Stimulated activated CD8-positive, alpha-beta memory T cell treated with anti-CD3 and anti-CD28 coated beads, Interleukin-7, amount 100 ng/mL, for 1 hour (primary cell): ENCODE data around the gene CDYL.
"Not testable (repeated sequence)": the region's sequence is repeated elsewhere in the genome, so short reads cannot be mapped to it uniquely, and the experiment has no call there.

Experiments
- DNase-seq, 2 donors: peaks; one replicate each; pipeline ENCODE4 v3.0.0-alpha.2; 2020; ENCODE audit warnings: low read depth in 2 of 2

CDYL gene

DNA sequence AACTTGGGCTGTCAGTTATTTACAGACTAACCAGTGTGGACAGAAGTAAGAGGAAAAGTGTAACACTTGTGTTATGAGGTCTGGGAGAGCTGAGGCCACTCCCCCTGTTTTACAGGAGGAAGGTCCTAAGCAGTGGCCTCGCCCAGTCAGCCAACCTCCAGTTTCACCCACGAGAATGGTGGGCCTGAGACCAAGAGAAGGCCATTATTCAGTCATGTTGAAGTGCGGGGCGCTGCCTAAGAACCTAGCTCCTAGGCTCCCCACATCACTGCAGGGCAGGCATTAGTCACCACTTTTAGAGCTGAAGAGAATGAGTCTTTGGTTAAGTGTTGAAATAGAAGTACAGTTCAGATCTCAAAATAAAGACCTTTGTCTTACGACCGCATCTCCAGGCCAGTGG lies 27.9 kb downstream of the CDYL start:
- DNase-seq = no peak

DNA sequence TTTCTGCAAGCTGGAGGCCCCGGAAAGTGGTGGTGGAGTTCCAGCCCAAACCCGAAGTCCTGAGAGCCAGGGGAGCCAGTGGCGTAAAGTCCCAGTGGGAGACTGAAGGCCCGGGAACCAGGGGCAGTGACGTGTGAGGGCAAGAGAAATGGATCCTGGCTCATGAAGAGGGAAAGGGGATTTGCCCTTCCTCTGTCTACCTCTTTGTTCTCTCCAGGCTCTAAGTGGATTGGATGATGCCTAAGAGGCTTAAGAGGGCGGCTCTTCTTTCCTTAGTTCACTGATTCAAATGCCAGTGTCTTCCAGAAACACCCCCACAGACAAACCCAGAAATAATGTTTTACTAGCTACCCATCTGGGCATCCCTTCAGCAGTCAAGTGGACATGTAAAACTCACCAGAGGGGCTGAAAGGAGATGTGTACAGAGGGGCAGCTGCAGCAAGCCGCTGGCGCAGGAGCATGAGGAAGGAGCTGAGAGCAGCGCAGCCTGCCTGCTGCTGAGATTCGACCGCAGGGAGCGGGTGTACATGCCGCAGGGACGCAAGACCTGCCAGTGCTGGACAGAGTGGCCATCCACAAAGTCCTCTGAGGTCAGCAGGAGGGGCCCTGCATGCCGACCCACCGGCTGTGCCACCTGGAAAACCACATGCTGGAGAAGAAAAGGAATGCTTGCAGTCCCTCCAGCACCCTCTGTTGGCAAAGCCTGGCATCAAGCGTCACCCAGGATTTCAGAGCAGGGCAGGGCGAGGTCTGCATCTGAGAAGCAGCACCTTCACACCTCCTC lies 29.5 kb downstream of the CDYL start:
- DNase-seq = no peak

DNA sequence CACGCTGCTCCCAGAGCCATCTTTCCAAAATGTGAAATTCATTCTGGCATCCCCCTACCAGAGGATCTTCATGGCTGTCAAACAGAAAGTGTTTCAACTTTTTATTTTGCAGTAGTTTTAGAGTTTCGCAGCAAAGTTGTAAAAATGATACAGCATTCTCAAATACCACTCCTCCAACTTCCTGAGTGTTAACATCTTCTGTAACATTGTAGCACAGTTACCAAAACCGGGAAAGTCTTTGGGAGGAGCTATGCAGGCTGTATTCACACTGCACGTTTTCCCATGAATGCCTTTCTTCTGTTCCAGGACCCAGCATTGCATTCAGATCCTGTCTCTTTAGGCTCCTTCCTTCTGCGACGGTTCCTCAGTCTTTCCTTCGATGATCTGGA lies 30.1 kb downstream of the CDYL start:
- DNase-seq = no peak

DNA sequence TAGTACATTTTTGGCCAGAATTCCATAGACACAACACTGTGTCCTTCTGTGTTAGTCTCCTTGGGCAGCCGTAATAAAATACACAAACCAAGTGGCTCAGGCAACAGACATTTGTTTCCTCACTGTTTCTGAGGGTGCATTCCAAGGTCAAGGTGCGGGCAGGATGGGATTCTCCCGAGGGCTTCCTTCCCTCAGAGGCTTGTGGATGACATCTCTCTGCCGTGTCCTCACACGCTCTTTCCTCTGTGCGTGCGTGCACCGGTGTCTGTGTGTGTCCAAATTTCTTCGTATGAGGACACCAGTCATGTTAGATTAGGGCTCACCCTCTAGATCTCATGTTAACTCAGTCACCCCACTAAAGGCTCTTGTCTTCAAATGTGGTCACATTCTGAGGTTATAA lies 30.6 kb downstream of the CDYL start:
- no peak for DNase-seq

DNA sequence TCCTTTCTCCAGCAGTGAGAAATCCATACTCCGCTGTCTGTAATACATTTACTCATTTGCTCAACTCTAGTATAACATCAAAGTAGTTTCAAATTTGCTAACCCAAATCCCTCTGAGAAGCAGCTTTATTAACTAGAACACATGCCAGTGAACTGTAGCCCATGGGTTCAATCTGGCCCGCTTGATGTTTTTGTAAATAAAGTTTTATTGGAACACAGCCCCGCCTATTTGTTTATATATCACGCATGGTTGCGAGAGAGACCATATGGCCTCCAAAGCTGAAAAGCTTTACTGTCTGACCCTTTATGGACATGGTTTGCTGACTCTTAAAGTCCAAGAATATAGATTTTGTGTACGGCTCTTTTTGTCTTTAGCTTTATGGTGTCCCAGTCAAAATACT lies 32.2 kb downstream of the CDYL start:
- DNase-seq = no peak

DNA sequence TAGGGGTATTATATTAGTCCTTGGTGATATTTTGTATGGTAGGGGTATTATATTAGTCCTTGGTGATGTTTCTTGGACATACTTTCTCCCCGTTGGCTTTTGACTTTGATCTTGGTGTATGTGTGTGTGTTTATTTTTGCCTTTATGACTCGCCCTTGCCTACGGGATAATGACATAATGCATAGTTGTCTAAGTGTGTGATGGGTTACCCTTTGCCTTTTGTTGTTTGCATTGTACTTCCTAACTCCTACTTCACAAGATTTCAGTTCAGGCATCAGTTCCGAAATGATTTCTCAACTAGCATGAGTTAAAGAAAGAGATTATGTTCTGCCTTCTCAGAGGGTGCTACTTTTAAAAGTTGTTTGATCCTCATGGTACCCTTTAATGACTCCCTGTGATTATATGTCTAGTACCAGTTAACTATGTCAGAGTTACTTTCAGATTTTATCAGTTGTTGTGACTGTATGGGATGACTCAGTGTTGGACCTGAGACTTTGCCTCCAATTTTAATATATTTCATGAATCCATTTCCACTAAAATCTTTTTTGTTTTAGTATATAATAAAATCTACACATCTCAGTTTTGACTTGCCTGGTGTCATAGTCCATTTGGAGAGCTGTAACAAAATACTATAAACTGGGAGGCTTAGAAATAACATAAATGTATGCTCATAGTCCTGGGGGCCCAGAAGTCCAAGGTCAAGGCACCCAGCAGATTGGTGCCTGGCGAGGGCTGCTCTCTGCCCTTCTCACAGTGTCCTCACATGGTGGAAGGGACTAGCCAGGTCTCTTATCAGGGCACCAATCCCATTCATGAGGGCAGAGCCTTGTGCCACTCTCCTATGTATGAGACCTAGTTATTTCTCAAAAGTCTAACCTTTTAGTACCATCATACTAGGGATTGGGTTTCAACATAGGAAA lies 34.1 kb downstream of the CDYL start:
- no peak for DNase-seq

DNA sequence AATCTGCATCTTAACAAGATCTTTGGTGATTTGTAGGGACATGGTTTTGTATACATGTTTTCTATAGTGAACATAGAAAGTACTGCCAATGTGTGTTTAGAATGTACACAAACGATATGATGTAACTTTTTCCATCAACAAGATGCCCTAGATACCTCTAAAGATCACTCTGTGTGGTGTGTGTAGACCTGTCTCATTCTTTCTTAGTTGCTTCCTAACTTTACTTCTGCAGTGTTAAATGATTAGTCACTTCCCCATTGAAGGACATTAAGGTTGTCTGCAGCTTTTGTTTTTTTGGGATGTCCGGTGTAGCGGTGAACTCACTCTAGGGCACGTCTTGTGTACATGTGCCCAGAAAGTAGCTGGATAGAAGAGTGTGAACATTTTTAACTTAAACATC lies 35.9 kb downstream of the CDYL start:
- no peak for DNase-seq

DNA sequence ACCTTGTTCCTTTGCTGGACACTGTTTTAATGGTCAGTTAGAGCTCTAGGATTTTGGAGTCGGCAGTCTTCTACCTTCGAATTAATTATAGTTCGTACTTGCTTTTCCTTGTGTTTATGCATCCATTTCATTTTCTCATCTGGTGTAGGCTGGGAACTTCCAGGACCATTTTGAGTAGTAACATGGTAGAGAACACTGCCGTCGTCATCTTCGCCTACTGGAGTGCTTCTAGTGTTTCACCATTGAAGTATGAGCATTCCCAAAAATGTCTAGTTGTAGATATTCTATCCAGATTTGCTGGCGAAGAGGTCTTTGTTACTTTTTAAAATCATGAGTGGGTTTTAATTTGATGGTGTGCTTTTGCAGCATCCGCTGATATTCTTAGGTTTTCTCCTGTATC lies 36.9 kb downstream of the CDYL start:
- no peak for DNase-seq

DNA sequence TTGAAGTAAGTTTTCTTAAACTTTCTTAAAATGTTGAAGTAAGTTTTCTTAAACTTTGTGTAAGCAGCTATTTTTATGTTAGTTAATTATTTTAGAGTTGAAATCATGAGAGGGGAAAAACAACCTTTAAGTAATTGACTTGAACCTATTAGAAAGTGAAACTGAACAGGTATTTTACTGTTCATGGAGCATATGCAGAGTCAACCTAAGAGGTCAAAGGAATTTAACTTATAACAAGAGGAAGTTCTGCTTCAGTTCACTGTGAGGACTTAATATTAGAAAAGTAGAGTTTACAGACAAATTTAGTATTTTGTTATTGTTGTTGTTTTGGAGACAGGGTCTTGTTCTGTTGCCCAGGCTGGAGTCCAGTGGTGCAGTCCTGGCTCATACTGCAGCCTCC lies 38.0 kb downstream of the CDYL start:
- no peak for DNase-seq

DNA sequence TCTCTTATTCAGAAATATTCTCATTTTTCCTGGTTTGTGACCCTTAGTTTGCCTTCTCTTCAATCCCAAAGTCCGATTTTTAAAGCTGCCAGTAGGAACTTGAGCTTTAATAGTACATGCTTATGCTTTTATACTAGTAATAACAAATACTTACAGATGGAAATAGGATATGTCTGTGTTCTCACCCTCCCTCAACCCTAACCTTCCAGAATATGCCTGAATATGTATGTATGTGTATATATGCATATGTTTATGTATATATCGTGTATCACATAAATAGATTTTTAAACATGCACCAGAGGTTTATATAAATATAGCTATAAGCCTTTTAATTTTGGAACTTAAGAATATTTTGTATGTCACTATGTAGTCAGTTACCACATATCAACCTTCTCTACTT lies 38.8 kb downstream of the CDYL start:
- DNase-seq = no peak

DNA sequence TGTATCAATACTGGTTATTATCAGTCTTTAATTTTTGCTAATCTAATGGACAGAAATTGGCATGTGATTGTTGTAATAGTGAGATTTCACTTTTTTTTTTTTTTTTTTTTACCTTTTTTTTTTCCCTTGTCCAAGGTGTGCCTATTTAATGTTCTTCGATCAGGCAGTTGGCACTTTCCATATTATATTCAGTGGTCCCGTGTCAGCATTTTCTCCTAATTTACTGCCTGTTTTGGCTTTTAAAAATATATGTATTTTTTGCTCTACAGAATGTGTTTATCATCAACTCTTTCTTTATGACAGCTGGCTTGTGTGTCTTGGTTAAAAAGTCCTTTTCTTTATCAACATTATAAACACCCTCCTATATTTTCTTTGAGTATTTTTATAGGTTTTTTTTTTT lies 39.4 kb downstream of the CDYL start:
- DNase-seq = no peak

DNA sequence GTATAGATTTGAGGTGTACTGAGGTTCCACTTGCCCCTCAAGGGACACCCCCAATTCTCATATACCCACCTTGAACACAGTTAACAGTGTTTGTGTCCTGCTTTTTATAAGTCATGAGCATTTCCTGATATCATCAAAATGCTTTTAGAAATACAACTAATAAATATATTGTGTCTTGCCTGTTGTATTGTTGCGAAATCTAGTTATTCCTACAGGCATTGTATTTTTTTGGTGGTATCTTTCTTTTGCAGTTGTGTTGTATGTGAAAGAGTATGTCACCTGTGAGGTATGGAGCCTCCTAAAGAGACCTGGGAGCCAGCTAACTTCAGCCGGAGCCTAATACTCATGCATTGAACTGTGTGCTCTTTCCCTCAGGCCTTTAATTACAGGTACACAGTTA lies 40.7 kb downstream of the CDYL start:
- DNase-seq = no peak

DNA sequence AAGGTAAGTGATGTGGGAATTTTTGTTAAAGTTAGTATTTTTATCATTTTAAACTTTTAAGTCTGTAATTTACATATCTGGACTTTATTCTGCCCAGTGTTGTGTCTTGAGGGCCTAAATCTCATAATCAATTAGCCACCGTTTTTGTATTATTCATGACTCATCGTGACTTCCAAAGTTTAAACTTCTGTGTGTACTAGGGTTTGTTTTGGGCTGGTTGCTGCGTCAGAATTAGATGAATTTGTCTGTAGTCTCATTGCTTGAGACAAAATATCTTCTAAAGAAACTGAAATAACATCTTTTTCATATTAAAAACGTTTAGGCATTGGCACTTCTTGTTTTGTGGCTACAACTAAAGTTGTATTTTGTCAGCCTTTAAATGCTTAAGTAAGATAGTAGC lies 41.3 kb downstream of the CDYL start:
- DNase-seq = no peak

DNA sequence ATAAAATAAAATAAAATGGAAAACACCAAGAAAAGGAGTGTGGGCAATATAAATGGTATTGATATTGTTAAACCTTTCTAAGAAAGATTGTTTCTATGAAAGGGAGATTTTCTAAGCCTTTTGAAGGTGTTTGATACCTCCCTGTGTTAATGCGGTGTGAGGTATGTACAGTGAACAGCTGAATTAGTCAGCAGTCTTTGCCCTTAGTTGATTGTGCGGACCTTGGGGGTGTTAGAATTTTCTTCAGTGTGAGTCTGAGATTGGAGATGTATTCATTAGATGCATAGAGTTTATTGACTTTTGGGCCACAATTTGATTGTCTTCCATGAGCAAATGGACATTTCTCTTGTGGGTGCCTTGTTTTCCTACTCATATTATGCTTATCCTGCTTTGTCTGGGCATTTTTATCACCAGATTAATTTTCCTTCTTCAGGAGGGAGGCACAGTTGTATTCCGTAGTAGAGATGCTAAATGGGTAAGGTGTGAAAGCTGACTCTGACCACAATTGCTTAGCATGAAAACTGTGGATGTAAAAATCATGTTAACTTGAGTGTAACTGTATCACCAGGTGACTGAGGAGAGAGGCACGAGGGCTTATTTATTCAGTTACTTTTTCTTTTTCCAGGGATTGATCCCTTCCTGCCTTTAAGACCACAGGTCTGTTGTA lies 42.2 kb downstream of the CDYL start:
- DNase-seq = no peak

DNA sequence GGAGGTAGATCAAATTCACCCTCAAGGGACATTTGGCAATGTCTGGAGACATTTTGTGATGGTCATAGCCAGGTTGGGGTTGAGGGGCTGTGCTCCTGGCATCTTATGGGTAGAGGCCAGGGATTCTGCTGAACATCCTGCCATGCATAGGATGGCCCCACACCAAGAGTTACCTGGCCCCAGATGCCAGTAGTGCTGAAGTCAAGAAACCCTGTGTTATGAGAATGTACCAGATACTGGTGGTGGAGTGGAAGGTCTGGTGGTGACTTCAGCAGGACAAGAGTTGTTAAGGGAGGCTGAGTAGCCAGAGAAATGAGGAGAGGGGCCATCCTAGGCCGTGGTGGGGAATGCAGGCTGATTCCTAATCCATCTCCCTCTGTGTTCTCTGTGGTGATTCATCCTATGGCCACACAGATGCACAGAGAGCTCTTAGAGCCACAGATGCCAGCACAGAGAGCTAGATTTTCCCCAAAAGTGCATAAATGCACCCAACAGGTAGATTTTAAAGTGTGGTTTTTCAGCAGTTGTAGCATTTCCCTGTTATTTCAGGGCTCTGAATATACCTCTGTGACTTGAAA lies 43.6 kb downstream of the CDYL start:
- DNase-seq = no peak

DNA sequence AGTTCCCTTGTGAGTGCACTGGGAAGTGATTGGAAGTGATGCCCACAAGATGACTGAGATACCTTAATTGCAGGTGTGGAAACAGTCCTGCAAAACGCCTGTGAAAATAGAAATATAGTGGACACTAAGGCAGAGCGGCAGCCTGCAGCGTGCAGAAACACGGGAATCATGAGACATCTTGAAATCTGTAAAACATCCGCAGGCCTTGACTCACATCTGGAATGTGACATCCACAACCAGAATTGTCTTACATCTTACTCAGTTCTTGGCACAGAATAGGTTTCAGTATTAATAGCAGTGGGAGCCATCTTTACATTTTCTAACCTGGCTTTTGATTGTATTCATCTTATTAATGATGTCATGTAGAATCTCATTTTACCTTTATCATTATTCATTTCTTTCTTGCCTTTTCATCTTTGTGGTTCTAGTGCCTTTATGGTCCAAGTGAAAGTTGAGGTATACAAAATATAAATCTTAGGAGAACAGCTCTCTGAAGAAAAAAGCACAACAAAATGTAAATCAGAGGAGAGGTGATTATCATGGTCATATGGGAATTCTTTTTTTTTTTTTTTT lies 44.6 kb downstream of the CDYL start:
- no peak for DNase-seq

DNA sequence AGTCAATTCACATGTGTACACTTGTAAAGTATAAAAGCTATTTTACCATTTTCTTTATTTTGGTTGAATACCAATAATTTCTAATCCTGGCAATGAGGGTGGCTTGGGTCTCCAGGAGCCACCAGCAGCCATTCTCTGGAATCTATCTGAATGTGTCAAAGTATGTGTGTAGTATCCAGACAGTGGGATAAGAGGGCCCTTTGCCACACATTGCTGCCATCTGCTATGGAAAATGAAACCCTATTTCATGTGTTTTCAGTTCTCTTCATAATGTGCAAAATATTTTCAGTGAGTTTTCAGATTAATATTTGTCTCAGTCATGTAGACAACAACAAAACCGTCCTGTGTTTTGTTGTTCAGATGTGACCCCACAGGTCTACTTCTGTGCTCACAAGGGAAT lies 46.3 kb downstream of the CDYL start:
- no peak for DNase-seq

DNA sequence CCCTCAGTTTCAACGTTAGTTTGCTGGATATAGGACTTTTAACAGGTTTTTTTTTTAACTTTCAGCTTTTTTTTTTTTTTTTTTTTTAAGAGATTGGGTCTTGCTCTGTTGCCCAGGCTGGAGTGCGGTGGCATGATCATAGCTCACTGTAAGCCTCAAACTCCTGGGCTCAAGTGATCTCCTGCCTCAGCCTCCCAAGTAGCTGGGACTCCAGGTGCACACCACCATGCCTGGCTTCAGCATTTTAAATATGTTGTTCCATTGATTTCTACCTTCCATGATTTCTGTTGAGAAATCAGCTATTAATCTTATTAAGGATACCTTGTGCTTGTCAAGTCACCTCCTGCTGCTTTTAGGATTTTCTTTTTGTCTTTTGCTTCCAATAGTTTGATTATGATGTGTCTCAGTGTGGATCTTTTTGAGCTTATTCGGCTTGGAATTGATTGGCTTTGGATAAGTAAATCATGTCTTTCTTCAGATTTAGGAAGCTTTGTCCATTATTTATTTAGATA lies 52.0 kb downstream of the CDYL start:
- DNase-seq = no peak

DNA sequence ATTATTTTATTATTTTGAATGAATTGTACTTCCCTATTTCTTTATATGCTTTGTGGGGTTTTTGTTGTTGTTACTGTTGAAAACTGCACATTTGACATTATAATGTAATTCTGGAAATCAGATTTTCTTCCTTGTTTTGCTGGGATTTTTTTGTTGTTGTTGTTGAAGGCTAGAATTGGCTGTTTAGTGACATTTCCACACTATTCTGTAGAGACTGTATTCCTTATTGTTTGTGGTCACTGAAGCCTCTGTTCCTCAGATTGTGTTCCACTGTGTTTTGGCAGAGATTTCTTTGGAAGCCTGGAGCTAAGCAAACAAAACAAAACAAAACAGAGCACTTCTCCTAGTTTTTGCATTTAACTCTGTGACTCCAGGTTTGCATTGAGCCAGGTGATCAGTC lies 52.9 kb downstream of the CDYL start:
- no peak for DNase-seq

DNA sequence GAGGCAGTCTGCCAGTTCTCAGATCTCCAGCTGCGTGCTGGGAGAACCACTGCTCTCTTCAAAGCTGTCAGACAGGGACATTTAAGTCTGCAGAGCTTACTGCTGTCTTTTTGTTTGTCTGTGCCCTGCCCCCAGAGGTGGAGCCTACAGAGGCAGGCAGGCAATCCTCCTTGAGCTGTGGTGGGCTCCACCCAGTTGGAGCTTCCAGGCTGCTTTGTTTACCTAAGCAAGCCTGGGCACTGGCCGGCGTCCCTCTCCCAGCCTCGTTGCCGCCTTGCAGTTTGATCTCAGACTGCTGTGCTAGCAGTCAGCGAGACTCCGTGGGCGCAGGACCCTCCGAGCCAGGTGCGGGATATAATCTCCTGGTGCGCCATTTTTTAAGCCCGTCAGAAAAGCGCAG lies 59.3 kb downstream of the CDYL start:
- not testable (repeated sequence) for DNase-seq

DNA sequence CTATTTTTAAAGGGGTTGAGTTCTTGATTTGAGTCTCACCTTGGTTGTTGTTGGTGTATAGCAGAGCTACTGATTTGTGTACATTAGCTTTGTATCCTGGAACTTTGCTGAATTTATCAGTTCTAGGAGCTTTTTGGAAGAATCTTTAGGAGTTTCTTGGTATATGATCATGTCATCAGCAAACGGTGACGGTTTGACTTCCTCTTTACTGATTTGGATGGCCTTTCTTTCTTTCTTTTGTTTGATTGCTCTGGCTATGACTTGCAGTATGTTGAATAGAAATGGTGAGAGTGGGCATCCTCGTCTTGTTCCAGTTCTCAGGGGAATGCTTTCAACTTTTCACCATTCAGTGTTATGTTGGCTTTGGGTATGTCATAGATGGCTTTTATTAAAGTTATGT lies 64.0 kb downstream of the CDYL start:
- DNase-seq = no peak

DNA sequence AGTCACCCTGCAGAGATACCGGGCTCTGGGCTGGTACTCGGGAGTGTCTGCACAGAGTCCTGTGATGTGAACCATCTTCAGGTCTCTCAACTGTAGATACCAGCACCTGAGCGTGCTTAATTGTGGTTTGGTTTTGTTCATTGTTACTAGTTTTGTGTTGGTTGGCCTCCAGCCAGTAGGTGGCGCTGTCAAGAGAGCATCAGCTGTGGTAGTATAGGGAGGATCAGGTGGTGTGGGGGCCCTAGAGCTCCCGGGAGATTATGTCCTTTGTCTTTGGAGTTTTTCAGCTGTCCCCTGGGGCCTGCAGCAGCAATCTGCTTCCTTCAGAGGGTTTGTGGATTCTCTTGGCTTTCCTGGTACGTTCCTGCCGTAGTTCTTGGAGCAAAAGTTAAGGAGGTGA lies 67.9 kb downstream of the CDYL start:
- no peak for DNase-seq
